Measurements from ENCODE around the gene LRRC1. TPM values are rescaled to one million over a fixed set of nuclear protein-coding genes. Genes with fewer than 3 reads are reported as not detected.

Gene LRRC1
- total and polyA plus RNA-seq, 9 donors: 4.3 to 20.6 (median 8.9) TPM

GRCh38 chr6:53917464-53917842 is 122.6 kb downstream of the LRRC1 start:
- Histone ChIP-seq H3K27me3 (no peaks in the 10 kb centered on the region), H3K36me3 (no peaks in the 10 kb centered on the region), H3K9me3 (no peaks in the 10 kb centered on the region), H3K27ac (no peak overlapping the region), H3K4me3 (no peak overlapping the region), H3K4me1 (ENCODE audit: insufficient read depth) (peaks cover 2% of the 10 kb centered on the region)
- WGBS, 3 donors: 32 to 36% (median 35%) methylated on average over 1 of the region's 1 CpG
- no peak for DNase-seq
- intact Hi-C loops (cut with DNase I): loop anchor here in 1 of 4 donors (10.0 kb wide), 1 partner anchor 123 kb away; the partner anchor contains the start of gene LRRC1
- TF ChIP-seq CTCF (IDR thresholded peaks at IDR 0.05): no peak
- no peak for TF ChIP-seq EP300 (IDR thresholded peaks at IDR 0.05)
- TF ChIP-seq POLR2A (IDR thresholded peaks at IDR 0.05): no peak

- Histone ChIP-seq H3K4me1 (ENCODE audit: insufficient read depth) (peaks cover 2% of the 10 kb centered on the region), H3K36me3 (no peaks in the 10 kb centered on the region), H3K27me3 (no peaks in the 10 kb centered on the region), H3K4me3 (no peak overlapping the region), H3K9me3 (no peaks in the 10 kb centered on the region), H3K27ac (no peak overlapping the region)
- TF ChIP-seq CTCF (IDR thresholded peaks at IDR 0.05) (no peak), POLR2A (IDR thresholded peaks at IDR 0.05) (no peak), EP300 (IDR thresholded peaks at IDR 0.05) (no peak)
- no peak for DNase-seq
- WGBS, 3 donors: 86 to 93% (median 88%) methylated on average over 3 of the region's 3 CpGs
- intact Hi-C loops (cut with DNase I): loop anchor here in 1 of 4 donors (10.0 kb wide), 1 partner anchor 124 kb away; the partner anchor contains the start of gene LRRC1
These were observed 124.2 kb downstream of the LRRC1 start for GRCh38 chr6:53918854-53919510.

GRCh38 chr6:53919881-53920360 is 125.1 kb downstream of the LRRC1 start:
- no peak overlapping the region for H3K27ac ChIP-seq
- no peaks in the 10 kb centered on the region for H3K36me3 ChIP-seq
- no peaks in the 10 kb centered on the region for H3K4me1 ChIP-seq (ENCODE audit: insufficient read depth)
- 21 to 43% (median 32%) methylated on average over 2 of the region's 2 CpGs for WGBS, 3 donors
- H3K4me3 ChIP-seq: no peak overlapping the region
- TF ChIP-seq EP300 (IDR thresholded peaks at IDR 0.05) (no peak), POLR2A (IDR thresholded peaks at IDR 0.05) (no peak), CTCF (IDR thresholded peaks at IDR 0.05) (no peak)
- H3K27me3 ChIP-seq: no peaks in the 10 kb centered on the region
- DNase-seq: no peak
- intact Hi-C loops (cut with DNase I): loop anchor here in 1 of 4 donors (10.0 kb wide), 1 partner anchor 125 kb away; the partner anchor contains the start of gene LRRC1
- no peaks in the 10 kb centered on the region for H3K9me3 ChIP-seq

- intact Hi-C loops (cut with DNase I): no loop called here
- TF ChIP-seq EP300 (IDR thresholded peaks at IDR 0.05) (no peak), POLR2A (IDR thresholded peaks at IDR 0.05) (no peak), CTCF (IDR thresholded peaks at IDR 0.05) (no peak)
- 71 to 95% (median 87%) methylated on average over 5 of the region's 5 CpGs for WGBS, 3 donors
- no peak for DNase-seq
- no peaks in the 10 kb centered on the region for H3K36me3 ChIP-seq
- H3K27me3 ChIP-seq: no peaks in the 10 kb centered on the region
- H3K9me3 ChIP-seq: no peaks in the 10 kb centered on the region
- no peaks in the 10 kb centered on the region for H3K4me1 ChIP-seq (ENCODE audit: insufficient read depth)
- no peak overlapping the region for H3K4me3 ChIP-seq
- H3K27ac ChIP-seq: no peak overlapping the region
These were observed 126.1 kb downstream of the LRRC1 start for GRCh38 chr6:53920881-53921280.
